Upper lobe of left lung (tissue), 6 donors: ENCODE results near the gene SLC11A2. TPM values are rescaled to one million over a fixed set of nuclear protein-coding genes. Genes with fewer than 3 reads are reported as not detected.

Experiments used
- ATAC-seq, 2 donors: fragments of 200-7000 bp; cut with Tn5 transposase; one replicate each; pipeline ENCODE4 v1.9.1; 2022; ENCODE audit warnings: mild to moderate bottlenecking in 2 of 2, moderate library complexity in 2 of 2; ENCODE audit not compliant: low FRiP score in 2 of 2
- DNase-seq, 2 donors: peaks; one replicate each; pipeline ENCODE4 v3.0.0-alpha.2; 2019 to 2020
- H3K27ac ChIP-seq, 4 donors: fragments of 200-600 bp; sonication (generic); one replicate each; pipeline ENCODE4 v1.5.1; 2016 to 2019
- H3K27me3 ChIP-seq, 4 donors: fragments of 200-600 bp; sonication (generic); one replicate each; pipeline ENCODE4 v1.5.1; 2017 to 2019
- H3K36me3 ChIP-seq, 4 donors: fragments of 200-600 bp; sonication (generic); one replicate each; pipeline ENCODE4 v1.5.1; 2016 to 2019
- H3K4me1 ChIP-seq, 4 donors: fragments of 200-600 bp; sonication (generic); one replicate each; pipeline ENCODE4 v1.5.1; 2018 to 2019
- H3K4me3 ChIP-seq, 4 donors: fragments of 200-600 bp; sonication (generic); one replicate each; pipeline ENCODE4 v1.5.1; 2017 to 2019; ENCODE audit warnings: mild to moderate bottlenecking in 2 of 4, moderate library complexity in 1 of 4
- H3K9me3 ChIP-seq, 4 donors: fragments of 200-600 bp; sonication (generic); one replicate each; pipeline ENCODE4 v1.5.1; 2018 to 2019
- CTCF ChIP-seq, 6 experiments: fragments of 450-650 bp in 4 of 6; fragments of 200-600 bp in 2 of 6; sonication (generic) in 2 of 6; IDR thresholded peaks; one replicate each; pipeline ENCODE4 v1.5.1; 2016 to 2019; ENCODE audit warnings: antibody characterized with exemption in 6 of 6
- EP300 ChIP-seq, 4 donors: sonication (generic); formaldehyde crosslinking; IDR thresholded peaks; one replicate each; pipeline ENCODE4 v1.5.1; 2017; ENCODE audit warnings: antibody characterized with exemption in 4 of 4, control low read depth in 2 of 4
- POLR2A ChIP-seq, 4 donors: fragments of 450-650 bp; IDR thresholded peaks; one replicate each; pipeline ENCODE4 v1.5.1; 2016 to 2017; ENCODE audit warnings: antibody characterized with exemption in 4 of 4, mild to moderate bottlenecking in 2 of 4
- POLR2AphosphoS5 ChIP-seq, 2 donors: sonication (generic); formaldehyde crosslinking; IDR thresholded peaks; one replicate each; pipeline ENCODE4 v1.5.1; 2017; ENCODE audit warnings: antibody characterized with exemption in 2 of 2
- WGBS, 2 donors: methylation state at CpG; one replicate each; pipeline ENCODE4 v1.1.5; 2017 to 2018; 5-methylcytosine and 5-hydroxymethylcytosine counted together
- total RNA-seq, 6 donors: library from RNA; depleted of rRNA in 4 of 6; stranded (reverse); fragments of >200 nt in 4 of 6; gene quantifications; one replicate each; pipeline versions ENCODE4 v1.1.0 to v1.2.1, GENCODE V29; 2016 to 2021
- donor health status: DM: no; HTN: no; CAD: no; lungs with moderate emphysema.
- donor health status: DM: no; HTN: yes; CAD: no; lungs with severe emphysema.

The SLC11A2 gene
- total RNA-seq, 6 donors from 2014 or later, result 67.3 to 110 (median 87.0) TPM

DNA sequence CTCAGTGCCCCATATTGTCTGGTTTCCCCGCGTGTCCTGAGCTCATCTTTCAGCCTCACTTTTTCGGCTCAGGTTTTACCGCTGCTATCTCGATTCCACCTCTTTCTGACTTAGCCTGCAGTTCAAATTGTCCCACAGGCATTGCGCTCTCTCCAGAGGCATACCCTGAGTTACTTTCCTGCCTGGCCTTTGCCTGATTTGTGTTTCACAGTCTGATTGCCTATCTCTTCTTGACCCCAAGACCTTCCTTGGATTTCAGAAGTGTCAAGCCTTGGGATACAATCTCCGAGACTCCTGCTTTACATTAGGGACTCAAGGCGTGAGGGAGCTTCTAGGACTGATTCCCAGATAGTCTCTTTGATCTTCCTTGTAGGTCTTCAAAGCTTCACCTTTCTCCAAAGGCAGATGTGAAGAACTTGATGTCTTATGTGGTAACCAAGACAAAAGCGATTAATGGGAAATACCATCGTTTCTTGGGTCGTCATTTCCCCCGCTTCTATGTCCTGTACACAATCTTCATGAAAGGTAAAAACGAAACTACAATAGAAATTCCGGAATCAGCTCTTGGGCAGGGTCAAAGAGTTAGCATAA is 22.6 kb upstream of the SLC11A2 start:
- DNase-seq (no peak), ATAC-seq (no peak)
- H3K9me3 ChIP-seq, result no peaks in the 10 kb centered on the region
- peak overlapping the region; percentile 60 to 90 (median 68) for H3K4me3 ChIP-seq
- peaks cover 18 to 24% (median 21%) of the 10 kb centered on the region in 4 donors for H3K4me1 ChIP-seq
- H3K36me3 ChIP-seq, result peaks cover 8 to 30% (median 18%) of the 10 kb centered on the region in 4 donors
- WGBS, 2 donors, result 17 to 18% methylated on average over 14 of the region's 14 CpGs
- no peaks in the 10 kb centered on the region for H3K27me3 ChIP-seq
- TF ChIP-seq POLR2AphosphoS5 (IDR thresholded peaks at IDR 0.05) (no peak), CTCF (IDR thresholded peaks at IDR 0.05) (no peak), EP300 (IDR thresholded peaks at IDR 0.05) (no peak), POLR2A (IDR thresholded peaks at IDR 0.05) (no peak)
- H3K27ac ChIP-seq, result peak overlapping the region; percentile 88 to 96 (median 94)

- WGBS, 2 donors, result 4 to 7% methylated on average over 27 to 47 of the region's 51 CpGs
- TF ChIP-seq CTCF (IDR thresholded peaks at IDR 0.05) (peak; percentile 81 to 95 (median 89)), POLR2A (IDR thresholded peaks at IDR 0.05) (peak in 3 of 4 donors; percentile 55 to 86 (median 62)), POLR2AphosphoS5 (IDR thresholded peaks at IDR 0.05) (peak; percentile 86 to 87), EP300 (IDR thresholded peaks at IDR 0.05) (no peak)
- H3K9me3 ChIP-seq, result no peaks in the 10 kb centered on the region
These were observed 21.7 kb upstream of the SLC11A2 start, which contains the start of gene LETMD1 for GRCh38 chr12:51047655-51048540. Gene LETMD1, plus strand, starts transcription at chr12:51048327. Its CDS starts 30 bp downstream, at chr12:51048357.

DNA sequence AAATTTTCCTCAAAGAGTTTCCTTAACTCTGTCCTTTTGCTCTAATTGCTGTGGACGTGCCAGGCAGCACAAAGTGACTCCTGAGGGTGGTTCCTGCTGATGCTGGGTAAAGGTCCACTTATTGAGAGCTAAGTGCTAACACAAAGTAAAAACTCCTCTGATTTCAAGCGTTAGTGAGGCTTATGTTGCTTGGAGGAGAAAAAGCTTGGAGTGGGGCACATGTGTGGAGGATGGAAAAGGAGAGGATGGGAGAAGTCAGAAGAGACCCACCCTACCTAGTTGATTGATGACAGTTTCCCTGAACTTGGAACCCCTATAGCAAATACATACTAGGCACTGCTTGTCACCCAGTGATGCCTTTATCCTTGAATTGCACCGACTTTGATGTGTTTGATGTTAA is 10.1 kb upstream of the SLC11A2 start:
- Histone ChIP-seq H3K27me3 (no peaks in the 10 kb centered on the region), H3K36me3 (no peaks in the 10 kb centered on the region), H3K4me1 (no peaks in the 10 kb centered on the region), H3K27ac (no peak overlapping the region), H3K9me3 (no peaks in the 10 kb centered on the region), H3K4me3 (no peak overlapping the region)
- TF ChIP-seq EP300 (IDR thresholded peaks at IDR 0.05) (no peak), POLR2AphosphoS5 (IDR thresholded peaks at IDR 0.05) (no peak), POLR2A (IDR thresholded peaks at IDR 0.05) (no peak), CTCF (IDR thresholded peaks at IDR 0.05) (no peak)
- DNase-seq (no peak), ATAC-seq (no peak)
- WGBS, 2 donors, result 72 to 79% methylated on average over 3 of the region's 3 CpGs

More at GRCh38 chr12:51047655-51048540, 21.7 kb upstream of the SLC11A2 start, which contains the start of gene LETMD1:
- H3K27me3 ChIP-seq, result no peaks in the 10 kb centered on the region
- peak; percentile 95 to 97 for DNase-seq
- peak; percentile 99 for ATAC-seq
- H3K4me3 ChIP-seq, result peak within 1 kb of the TSS; percentile 60 to 90 (median 68)
- peak within 1 kb of the TSS; percentile 88 to 96 (median 94) for H3K27ac ChIP-seq
- H3K36me3 ChIP-seq, result peaks cover 4 to 21% (median 11%) of the 10 kb centered on the region in 4 donors
- peaks cover 18 to 24% (median 21%) of the 10 kb centered on the region in 4 donors for H3K4me1 ChIP-seq

GRCh38 chr12:51033457-51034089 is 7.4 kb upstream of the SLC11A2 start:
- Histone ChIP-seq H3K27ac (no peak overlapping the region), H3K4me1 (peaks cover 0 to 4% (median 0%) of the 10 kb centered on the region in 4 donors), H3K27me3 (no peaks in the 10 kb centered on the region), H3K9me3 (no peaks in the 10 kb centered on the region), H3K4me3 (no peak overlapping the region), H3K36me3 (no peaks in the 10 kb centered on the region)
- TF ChIP-seq POLR2AphosphoS5 (IDR thresholded peaks at IDR 0.05) (no peak), EP300 (IDR thresholded peaks at IDR 0.05) (no peak), CTCF (IDR thresholded peaks at IDR 0.05) (no peak), POLR2A (IDR thresholded peaks at IDR 0.05) (no peak)
- ATAC-seq, result no peak
- DNase-seq, result no peak
- 92 to 97% methylated on average over 4 of the region's 4 CpGs for WGBS, 2 donors
